Transverse colon (tissue), 3 donors: ENCODE data around the gene SLC35F6.

Source experiments
- EP300 ChIP-seq: sonication (generic); formaldehyde crosslinking; IDR thresholded peaks from one replicate; pipeline ENCODE4 v1.6.1; 2017; ENCODE audit warnings: antibody characterized with exemption, low read depth
- TF ChIP-seq, protein P1 (sequence below), 5 experiments: fragments of 200-600 bp in 3 of 5; fragments of 450-650 bp in 2 of 5; sonication (generic) in 3 of 5; IDR thresholded peaks; 1 replicate in 2 of 5; 2 replicates in 3 of 5; pipeline ENCODE4 v1.5.1; 2016 to 2017; ENCODE audit warnings: antibody characterized with exemption in 5 of 5, inconsistent platforms in 3 of 5, mild to moderate bottlenecking in 2 of 5, moderate library complexity in 1 of 5

GRCh38 chr2:26721115-26722032, 42.7 kb upstream of the SLC35F6 start:
- TF ChIP-seq, protein P1, sequence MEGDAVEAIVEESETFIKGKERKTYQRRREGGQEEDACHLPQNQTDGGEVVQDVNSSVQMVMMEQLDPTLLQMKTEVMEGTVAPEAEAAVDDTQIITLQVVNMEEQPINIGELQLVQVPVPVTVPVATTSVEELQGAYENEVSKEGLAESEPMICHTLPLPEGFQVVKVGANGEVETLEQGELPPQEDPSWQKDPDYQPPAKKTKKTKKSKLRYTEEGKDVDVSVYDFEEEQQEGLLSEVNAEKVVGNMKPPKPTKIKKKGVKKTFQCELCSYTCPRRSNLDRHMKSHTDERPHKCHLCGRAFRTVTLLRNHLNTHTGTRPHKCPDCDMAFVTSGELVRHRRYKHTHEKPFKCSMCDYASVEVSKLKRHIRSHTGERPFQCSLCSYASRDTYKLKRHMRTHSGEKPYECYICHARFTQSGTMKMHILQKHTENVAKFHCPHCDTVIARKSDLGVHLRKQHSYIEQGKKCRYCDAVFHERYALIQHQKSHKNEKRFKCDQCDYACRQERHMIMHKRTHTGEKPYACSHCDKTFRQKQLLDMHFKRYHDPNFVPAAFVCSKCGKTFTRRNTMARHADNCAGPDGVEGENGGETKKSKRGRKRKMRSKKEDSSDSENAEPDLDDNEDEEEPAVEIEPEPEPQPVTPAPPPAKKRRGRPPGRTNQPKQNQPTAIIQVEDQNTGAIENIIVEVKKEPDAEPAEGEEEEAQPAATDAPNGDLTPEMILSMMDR (IDR thresholded peaks at IDR 0.05): no peak
- no peak for TF ChIP-seq EP300
